Neural cell (in vitro differentiated cells): ENCODE measurements around the gene ANAPC1. TPM values are rescaled to one million over a fixed set of nuclear protein-coding genes. Genes with fewer than 3 reads are reported as not detected.

ENCODE experiments used
- H2AFZ ChIP-seq: fragments of 200-600, 300-800 bp; sonication (generic), shearing (Covaris generic); 2 replicates; pipeline ENCODE4 v1.6.0; 2014; ENCODE audit warnings: low read depth, mild to moderate bottlenecking, antibody characterized with exemption, low read length, moderate library complexity
- H3F3A ChIP-seq: fragments of 200-600 bp; shearing (Covaris generic); 2 replicates; pipeline ENCODE4 v1.6.1; 2016; ENCODE audit warnings: mild to moderate bottlenecking, moderate library complexity, mixed read lengths, antibody characterized with exemption, low read length; ENCODE audit not compliant: insufficient read depth, poor library complexity, severe bottlenecking
- H3K27ac ChIP-seq: fragments of 200-600, 300-800 bp; sonication (generic), shearing (Covaris generic); 2 replicates; pipeline ENCODE4 v1.5.1; 2014; ENCODE audit warnings: mild to moderate bottlenecking, low read length, moderate library complexity
- H3K27me3 ChIP-seq: fragments of 300-800, 200-600 bp; sonication (generic), shearing (Covaris generic); 2 replicates; pipeline ENCODE4 v1.6.0; 2014; ENCODE audit warnings: mild to moderate bottlenecking, low read depth, low read length, moderate library complexity; ENCODE audit not compliant: insufficient read depth
- H3K36me3 ChIP-seq: fragments of 300-800, 200-600 bp; sonication (generic), shearing (Covaris generic); 2 replicates; pipeline ENCODE4 v1.5.1; 2014; ENCODE audit warnings: mild to moderate bottlenecking, antibody characterized with exemption, low read length, moderate library complexity; ENCODE audit not compliant: insufficient read depth
- H3K4me2 ChIP-seq: fragments of 300-800, 200-600 bp; sonication (generic), shearing (Covaris generic); 2 replicates; pipeline ENCODE4 v1.6.0; 2014; ENCODE audit warnings: mild to moderate bottlenecking, low read length
- H3K4me3 ChIP-seq: fragments of 300-800, 200-600 bp; sonication (generic), shearing (Covaris generic); 2 replicates; pipeline ENCODE4 v1.5.1; 2014; ENCODE audit warnings: mild to moderate bottlenecking, low read length, moderate library complexity
- H3K79me2 ChIP-seq: fragments of 200-600 bp; shearing (Covaris generic); replicated peaks from 2 replicates; pipeline ENCODE4 v1.6.0; 2014; ENCODE audit warnings: mild to moderate bottlenecking, low read length, moderate library complexity; ENCODE audit not compliant: insufficient read depth
- H3K9ac ChIP-seq: fragments of 300-800, 200-600 bp; sonication (generic), shearing (Covaris generic); 2 replicates; pipeline ENCODE4 v1.6.1; 2016; ENCODE audit warnings: mild to moderate bottlenecking, low read length, mixed read lengths
- H3K9me2 ChIP-seq: fragments of 200-600 bp; shearing (Covaris generic); 2 replicates; pipeline ENCODE4 v1.6.1; 2016; ENCODE audit warnings: mild to moderate bottlenecking, low read length, mixed read lengths; ENCODE audit not compliant: insufficient read depth
- H3K9me3 ChIP-seq: fragments of 200-600, 300-800 bp; sonication (generic), shearing (Covaris generic); 2 replicates; pipeline ENCODE4 v1.6.1; 2016; ENCODE audit warnings: mild to moderate bottlenecking, mixed run types, low read length, moderate library complexity, mixed read lengths
- H4K20me1 ChIP-seq: fragments of 200-600 bp; shearing (Covaris generic); 2 replicates; pipeline ENCODE4 v1.6.1; 2016; ENCODE audit warnings: mild to moderate bottlenecking, mixed run types; ENCODE audit not compliant: insufficient read depth
- EP300 ChIP-seq: fragments of 450-650 bp; conservative IDR thresholded peaks from 2 replicates; pipeline ENCODE4 v1.6.1; 2014; ENCODE audit warnings: antibody characterized with exemption, mild to moderate bottlenecking, moderate library complexity; ENCODE audit not compliant: poor library complexity, severe bottlenecking
- EZH2 ChIP-seq: fragments of 200-600, 300-800 bp; shearing (Covaris generic), sonication (generic); IDR thresholded peaks from 2 replicates; pipeline ENCODE4 v1.6.1; 2014; ENCODE audit warnings: antibody characterized with exemption, low read length, borderline replicate concordance, mild to moderate bottlenecking; ENCODE audit not compliant: insufficient read depth, poor library complexity, severe bottlenecking
- MXI1 ChIP-seq: fragments of 450-650 bp; conservative IDR thresholded peaks from 2 replicates; pipeline ENCODE4 v1.6.1; 2014; ENCODE audit warnings: antibody characterized with exemption, mild to moderate bottlenecking; ENCODE audit not compliant: poor library complexity, severe bottlenecking
- POLR2AphosphoS5 ChIP-seq: IDR thresholded peaks from 2 replicates; pipeline ENCODE4 v1.6.1; 2012
- RAD21 ChIP-seq: fragments of 450-650 bp; conservative IDR thresholded peaks from 2 replicates; pipeline ENCODE4 v1.6.1; 2014; ENCODE audit warnings: antibody characterized with exemption, mild to moderate bottlenecking, moderate library complexity
- SMC3 ChIP-seq: fragments of 450-650 bp; conservative IDR thresholded peaks from 2 replicates; pipeline ENCODE4 v1.6.1; 2014; ENCODE audit warnings: antibody characterized with exemption, mild to moderate bottlenecking, moderate library complexity; ENCODE audit not compliant: poor library complexity
- TAF1 ChIP-seq: IDR thresholded peaks from 2 replicates; pipeline ENCODE4 v1.6.1; 2012; ENCODE audit warnings: low read depth
- polyA plus RNA-seq: library from polyadenylated mRNA; depleted of rRNA; stranded (reverse); fragments of >200 nt; gene quantifications from 2 replicates; pipeline ENCODE4 v1.2.3, GENCODE V29; 2014
- TF ChIP-seq, protein P1 (sequence below): IDR thresholded peaks from 2 replicates; pipeline ENCODE4 v1.6.1; 2012; ENCODE audit warnings: borderline replicate concordance
- TF ChIP-seq, protein P2 (sequence below): fragments of 450-650 bp; IDR thresholded peaks from 2 replicates; pipeline ENCODE4 v1.5.1; 2014; ENCODE audit warnings: antibody characterized with exemption, mild to moderate bottlenecking, moderate library complexity; ENCODE audit not compliant: poor library complexity, severe bottlenecking

ANAPC1 gene
- polyA plus RNA-seq, 1 donor from 2014 or later: 13.8 TPM

DNA sequence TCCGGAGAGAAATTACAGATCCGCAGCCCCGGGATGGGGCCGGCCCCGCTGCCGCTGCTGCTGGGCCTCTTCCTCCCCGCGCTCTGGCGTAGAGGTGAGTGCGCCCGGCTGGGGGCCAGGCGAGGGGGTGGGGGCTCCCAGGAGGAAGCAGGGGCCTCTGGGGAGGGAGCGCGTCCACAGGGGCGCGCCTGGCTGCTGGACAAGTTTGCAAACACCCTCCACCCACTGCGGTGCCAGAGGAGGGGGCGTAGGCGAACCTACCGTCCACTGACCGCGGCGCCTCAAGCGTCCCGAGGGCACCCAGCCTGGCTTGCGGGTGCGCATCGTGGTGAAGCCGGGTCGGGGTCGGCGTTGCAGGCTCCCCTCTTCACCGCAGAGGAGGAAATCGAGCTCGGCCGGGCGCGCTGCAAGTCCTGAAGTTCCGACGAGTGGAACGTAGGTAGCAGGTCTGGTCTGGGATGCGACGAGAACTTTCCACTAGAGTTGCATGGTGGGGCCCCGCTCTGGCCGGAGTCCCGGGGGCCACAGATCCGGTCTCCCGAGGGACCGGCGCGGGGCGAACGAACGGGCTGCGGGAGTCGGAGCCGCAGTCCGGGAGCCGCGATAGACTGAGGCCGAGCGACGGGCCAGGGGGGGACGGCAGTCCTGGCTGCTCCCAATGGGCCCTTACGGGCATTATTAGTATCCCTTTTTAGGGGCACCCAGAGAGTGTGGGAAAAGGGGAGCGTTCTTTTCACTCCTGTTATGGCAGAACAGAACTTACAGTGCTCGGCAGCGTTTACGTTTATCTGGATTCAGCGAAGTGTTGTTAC is 14.9 kb upstream of the ANAPC1 start:
- H3K9ac ChIP-seq: peak overlapping the region; percentile 34
- no peaks in the 10 kb centered on the region for H3K9me2 ChIP-seq
- H4K20me1 ChIP-seq: no peaks in the 10 kb centered on the region
- H3K4me2 ChIP-seq: peak overlapping the region; percentile 14
- H3F3A ChIP-seq: no peaks in the 10 kb centered on the region
- H3K79me2 ChIP-seq: no peaks in the 10 kb centered on the region
- H3K27me3 ChIP-seq: peaks cover 36% of the 10 kb centered on the region
- no peaks in the 10 kb centered on the region for H3K36me3 ChIP-seq
- no peaks in the 10 kb centered on the region for H3K9me3 ChIP-seq
- H3K27ac ChIP-seq: no peak overlapping the region
- TF ChIP-seq EZH2 (no peak), POLR2AphosphoS5 (no peak), EP300 (no peak)
- TF ChIP-seq, protein P1, sequence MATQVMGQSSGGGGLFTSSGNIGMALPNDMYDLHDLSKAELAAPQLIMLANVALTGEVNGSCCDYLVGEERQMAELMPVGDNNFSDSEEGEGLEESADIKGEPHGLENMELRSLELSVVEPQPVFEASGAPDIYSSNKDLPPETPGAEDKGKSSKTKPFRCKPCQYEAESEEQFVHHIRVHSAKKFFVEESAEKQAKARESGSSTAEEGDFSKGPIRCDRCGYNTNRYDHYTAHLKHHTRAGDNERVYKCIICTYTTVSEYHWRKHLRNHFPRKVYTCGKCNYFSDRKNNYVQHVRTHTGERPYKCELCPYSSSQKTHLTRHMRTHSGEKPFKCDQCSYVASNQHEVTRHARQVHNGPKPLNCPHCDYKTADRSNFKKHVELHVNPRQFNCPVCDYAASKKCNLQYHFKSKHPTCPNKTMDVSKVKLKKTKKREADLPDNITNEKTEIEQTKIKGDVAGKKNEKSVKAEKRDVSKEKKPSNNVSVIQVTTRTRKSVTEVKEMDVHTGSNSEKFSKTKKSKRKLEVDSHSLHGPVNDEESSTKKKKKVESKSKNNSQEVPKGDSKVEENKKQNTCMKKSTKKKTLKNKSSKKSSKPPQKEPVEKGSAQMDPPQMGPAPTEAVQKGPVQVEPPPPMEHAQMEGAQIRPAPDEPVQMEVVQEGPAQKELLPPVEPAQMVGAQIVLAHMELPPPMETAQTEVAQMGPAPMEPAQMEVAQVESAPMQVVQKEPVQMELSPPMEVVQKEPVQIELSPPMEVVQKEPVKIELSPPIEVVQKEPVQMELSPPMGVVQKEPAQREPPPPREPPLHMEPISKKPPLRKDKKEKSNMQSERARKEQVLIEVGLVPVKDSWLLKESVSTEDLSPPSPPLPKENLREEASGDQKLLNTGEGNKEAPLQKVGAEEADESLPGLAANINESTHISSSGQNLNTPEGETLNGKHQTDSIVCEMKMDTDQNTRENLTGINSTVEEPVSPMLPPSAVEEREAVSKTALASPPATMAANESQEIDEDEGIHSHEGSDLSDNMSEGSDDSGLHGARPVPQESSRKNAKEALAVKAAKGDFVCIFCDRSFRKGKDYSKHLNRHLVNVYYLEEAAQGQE: no peak
- H2AFZ ChIP-seq: peak overlapping the region; percentile 14
- peak overlapping the region; percentile 84 for H3K4me3 ChIP-seq

DNA sequence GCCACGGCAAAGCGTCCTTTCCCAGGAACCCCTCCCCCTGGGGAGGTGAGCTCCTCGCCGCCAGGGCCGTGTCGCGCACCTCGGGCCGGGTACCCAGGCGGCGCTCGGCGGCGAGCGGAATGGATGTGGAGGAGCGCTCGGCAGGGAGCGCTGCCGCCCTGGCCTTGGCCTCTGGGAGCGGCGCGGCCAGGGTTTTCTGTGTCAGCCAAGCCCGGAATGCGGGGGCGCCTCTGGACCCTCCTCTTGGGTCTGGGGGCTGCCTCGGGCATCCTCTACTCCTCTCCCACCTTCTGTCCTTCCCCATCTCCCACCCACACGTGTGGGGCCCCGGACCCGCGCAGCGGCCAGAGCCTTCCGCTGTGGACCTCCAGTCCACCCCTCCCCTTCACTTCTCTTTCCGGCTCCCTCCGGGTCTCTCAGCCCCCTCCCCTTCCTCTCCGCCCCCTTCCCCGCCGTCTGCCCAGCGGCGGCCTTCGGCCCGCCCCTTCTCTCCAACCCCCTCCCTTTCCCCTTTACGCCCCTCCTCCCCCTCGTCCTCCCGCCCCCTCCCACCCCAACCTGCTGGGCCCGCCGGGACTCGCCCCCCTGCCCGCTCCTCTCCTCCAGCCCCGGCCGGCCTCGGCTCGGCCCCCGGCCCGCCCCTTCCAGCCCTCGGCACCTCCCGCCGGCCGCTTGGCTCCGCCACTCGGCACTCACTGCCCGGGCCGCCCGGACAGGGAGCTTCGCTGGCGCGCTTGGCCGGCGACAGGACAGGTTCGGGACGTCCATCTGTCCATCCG is 14.1 kb upstream of the ANAPC1 start, which contains the start of gene MERTK:
Gene MERTK (plus strand): TSS at position 684 of the 779 bp plus-strand sequence. CDS start 129 bp downstream, outside the sequence.
- peak within 1 kb of the TSS; percentile 84 for H3K4me3 ChIP-seq
- no peaks in the 10 kb centered on the region for H3K36me3 ChIP-seq
- peak within 1 kb of the TSS; percentile 72 for H3K4me2 ChIP-seq
- no peaks in the 10 kb centered on the region for H3K9me3 ChIP-seq
- H2AFZ ChIP-seq: peak within 1 kb of the TSS; percentile 35
- H3K79me2 ChIP-seq: no peaks in the 10 kb centered on the region
- TF ChIP-seq MXI1: peak; percentile 58
- TF ChIP-seq TAF1: no peak
- peak; percentile 60 for TF ChIP-seq SMC3
- peak; percentile 61 for TF ChIP-seq RAD21
- TF ChIP-seq, protein P1: no peak
- peak; percentile 21 for TF ChIP-seq POLR2AphosphoS5
- TF ChIP-seq EZH2: no peak
- TF ChIP-seq, protein P2, sequence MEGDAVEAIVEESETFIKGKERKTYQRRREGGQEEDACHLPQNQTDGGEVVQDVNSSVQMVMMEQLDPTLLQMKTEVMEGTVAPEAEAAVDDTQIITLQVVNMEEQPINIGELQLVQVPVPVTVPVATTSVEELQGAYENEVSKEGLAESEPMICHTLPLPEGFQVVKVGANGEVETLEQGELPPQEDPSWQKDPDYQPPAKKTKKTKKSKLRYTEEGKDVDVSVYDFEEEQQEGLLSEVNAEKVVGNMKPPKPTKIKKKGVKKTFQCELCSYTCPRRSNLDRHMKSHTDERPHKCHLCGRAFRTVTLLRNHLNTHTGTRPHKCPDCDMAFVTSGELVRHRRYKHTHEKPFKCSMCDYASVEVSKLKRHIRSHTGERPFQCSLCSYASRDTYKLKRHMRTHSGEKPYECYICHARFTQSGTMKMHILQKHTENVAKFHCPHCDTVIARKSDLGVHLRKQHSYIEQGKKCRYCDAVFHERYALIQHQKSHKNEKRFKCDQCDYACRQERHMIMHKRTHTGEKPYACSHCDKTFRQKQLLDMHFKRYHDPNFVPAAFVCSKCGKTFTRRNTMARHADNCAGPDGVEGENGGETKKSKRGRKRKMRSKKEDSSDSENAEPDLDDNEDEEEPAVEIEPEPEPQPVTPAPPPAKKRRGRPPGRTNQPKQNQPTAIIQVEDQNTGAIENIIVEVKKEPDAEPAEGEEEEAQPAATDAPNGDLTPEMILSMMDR: peak; percentile 73
- TF ChIP-seq EP300: peak; percentile 13
- peak within 1 kb of the TSS; percentile 67 for H3K9ac ChIP-seq
- H3K9me2 ChIP-seq: no peaks in the 10 kb centered on the region
- no peaks in the 10 kb centered on the region for H3F3A ChIP-seq
- H3K27me3 ChIP-seq: peaks cover 36% of the 10 kb centered on the region
- no peak within 1 kb of the TSS for H3K27ac ChIP-seq
- no peaks in the 10 kb centered on the region for H4K20me1 ChIP-seq
